Glomerular endothelial cell (primary cell): ENCODE measurements around the gene ZBED2. TPM values are rescaled to one million over a fixed set of nuclear protein-coding genes. Genes with fewer than 3 reads are reported as not detected.
"Not testable (repeated sequence)": the region's sequence is repeated elsewhere in the genome, so short reads cannot be mapped to it uniquely, and the experiment has no call there.

ENCODE experiments used
- DNase-seq: peaks from one replicate; pipeline ENCODE4 v3.0.0-alpha.2; 2011; ENCODE audit warnings: low read depth, low spot score; ENCODE audit errors: extremely low read depth
- total RNA-seq: library from RNA; depleted of rRNA; stranded (reverse); fragments of >200 nt; gene quantifications from 2 replicates; pipeline ENCODE4 v1.2.3, GENCODE V29; 2015

Gene ZBED2
- total RNA-seq, 1 donor from 2014 or later: 0.41 TPM

- DNase-seq: peak; percentile 34
Measured at GRCh38 chr3:111577798-111578685, 17.1 kb downstream of the ZBED2 start.

GRCh38 chr3:111577113-111577512 is 18.0 kb downstream of the ZBED2 start:
- no peak for DNase-seq

- DNase-seq: no peak
Measured at GRCh38 chr3:111571907-111572460, 23.2 kb downstream of the ZBED2 start.

DNA sequence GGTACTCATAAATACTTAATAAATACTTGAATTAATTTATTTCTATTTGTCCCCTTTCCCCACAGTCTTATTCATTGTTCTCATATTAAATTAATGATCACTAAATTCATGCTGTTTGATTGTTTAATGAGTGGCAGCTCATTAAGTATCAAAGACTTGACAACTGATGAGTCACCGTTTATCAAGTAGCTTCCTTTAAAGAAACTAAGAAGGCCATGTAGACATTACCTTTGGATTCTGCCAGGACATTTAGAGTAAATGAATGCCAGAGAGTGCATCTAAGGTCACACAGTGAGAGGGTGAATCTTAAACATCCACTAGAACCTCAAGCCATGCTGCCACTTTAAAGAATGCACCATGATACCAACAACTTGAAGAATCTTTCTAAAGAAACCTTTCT is 23.9 kb downstream of the ZBED2 start:
- no peak for DNase-seq

DNA sequence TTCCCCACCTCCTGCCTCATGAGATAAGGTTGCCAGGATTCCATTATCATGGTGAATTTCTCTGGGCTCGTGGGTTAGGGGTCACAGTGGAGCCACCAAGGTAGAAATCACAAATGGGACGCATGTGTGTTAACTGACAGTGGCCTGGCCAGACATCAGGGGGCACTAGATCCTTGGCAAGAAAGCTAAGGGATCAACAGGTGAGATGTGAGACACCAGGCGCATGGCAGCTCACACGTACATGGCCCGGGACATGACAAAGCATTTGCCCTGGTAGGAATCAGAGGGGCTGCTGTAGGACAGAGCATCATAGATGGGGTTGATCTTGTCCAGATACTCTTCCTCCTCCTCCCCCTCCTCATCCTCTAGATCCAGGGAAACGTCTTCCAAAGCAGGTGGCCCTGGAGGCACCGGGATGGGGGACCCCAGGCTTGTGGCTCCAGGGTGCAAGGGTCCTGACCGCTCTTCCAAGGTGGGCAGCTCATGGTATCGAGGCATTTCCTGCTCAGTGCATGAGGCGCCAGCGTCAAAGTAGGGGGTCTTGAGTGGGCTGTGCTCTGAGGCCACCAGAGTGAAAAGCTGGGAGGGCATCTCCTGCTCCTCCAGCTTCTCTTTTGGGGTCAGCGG is 24.6 kb downstream of the ZBED2 start:
- DNase-seq: no peak

DNA sequence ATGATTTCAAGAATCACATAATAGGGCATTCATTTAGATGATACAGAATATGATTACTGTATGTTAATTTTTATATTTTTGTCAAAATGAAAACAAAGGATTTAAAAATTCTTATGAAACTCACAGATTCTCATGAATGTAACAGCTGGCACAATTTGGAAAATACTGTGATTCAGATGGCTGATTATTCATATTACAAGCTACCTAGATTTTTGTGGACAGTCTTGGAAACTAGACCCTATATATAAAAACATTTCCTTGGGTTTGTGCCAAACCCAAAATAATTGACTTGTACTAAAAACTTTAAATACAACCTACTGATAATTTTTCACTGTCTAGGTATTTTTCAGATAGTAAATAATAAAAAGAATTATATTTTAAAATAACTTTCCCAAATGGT is 26.2 kb downstream of the ZBED2 start:
- DNase-seq: no peak

- no peak for DNase-seq
Measured at GRCh38 chr3:111568355-111568754, 26.8 kb downstream of the ZBED2 start.

DNA sequence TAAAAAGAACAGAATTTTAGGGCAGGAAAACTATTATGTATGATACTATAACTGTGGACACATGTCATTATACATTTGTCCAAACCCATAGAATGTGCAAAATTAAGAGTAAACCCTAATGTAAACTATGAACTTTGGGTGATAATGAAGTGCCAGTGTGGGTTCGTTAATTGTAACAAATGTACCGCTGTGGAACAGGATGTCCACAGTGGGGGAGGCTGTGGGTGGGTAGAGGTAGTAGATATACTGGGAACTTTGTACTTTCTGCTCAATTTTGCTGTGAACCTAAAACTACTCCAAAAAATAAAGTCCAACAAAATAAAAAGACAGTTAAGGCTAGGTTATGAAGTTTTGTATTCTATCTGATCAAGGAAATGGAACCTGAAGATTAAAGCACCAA is 28.3 kb downstream of the ZBED2 start:
- DNase-seq: no peak

DNA sequence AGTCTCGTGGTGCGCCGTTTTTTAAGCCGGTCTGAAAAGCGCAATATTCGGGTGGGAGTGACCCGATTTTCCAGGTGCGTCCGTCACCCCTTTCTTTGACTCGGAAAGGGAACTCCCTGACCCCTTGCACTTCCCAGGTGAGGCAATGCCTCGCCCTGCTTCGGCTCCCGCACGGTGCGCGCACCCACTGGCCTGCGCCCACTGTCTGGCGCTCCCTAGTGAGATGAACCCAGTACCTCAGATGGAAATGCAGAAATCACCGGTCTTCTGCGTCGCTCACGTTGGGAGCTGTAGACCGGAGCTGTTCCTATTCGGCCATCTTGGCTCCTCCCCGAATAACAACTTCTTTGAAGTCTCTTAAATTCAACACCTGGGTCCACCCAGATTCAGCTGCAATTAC is 33.2 kb downstream of the ZBED2 start:
- not testable (repeated sequence) for DNase-seq

GRCh38 chr3:111548756-111549155 is 46.4 kb downstream of the ZBED2 start:
- DNase-seq: no peak

DNA sequence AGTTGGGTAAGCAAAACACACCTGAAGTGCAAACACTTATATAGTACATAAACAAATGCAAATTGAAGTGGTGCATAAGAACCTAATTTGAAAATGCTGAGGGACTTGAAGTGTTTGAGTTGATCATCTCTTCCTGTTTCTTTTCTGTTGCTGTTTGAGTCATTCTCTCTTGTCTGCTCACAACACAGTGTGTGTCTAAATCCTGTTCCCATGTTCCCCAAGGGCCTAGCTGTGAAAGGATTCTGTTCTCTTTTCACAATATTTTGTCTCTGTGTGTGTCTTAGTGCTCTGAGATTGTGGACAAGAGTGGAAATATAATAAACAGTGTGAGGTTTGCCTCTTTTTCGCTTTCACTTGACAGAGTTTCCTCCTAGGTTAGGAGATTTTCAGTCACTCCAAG is 47.1 kb downstream of the ZBED2 start:
- no peak for DNase-seq

DNA sequence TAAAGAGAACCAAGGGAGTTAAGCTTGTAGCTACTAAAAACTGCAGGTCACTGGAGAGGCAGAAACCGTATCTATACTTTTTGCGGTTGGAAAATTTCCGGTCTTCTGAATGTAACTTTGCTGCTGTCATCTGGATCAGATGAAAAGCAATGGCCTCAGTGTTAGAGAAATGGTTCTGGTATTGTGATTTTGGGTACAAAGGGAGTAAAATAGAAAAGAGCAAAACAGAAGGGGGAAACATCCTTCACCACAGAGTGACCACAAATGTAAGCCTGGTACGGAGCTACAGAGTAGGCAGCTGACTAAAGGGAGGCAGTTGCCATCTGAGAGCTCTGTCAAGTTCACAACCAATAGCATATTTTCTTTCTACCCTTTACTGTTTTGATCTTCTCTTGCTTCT is 47.5 kb downstream of the ZBED2 start:
- no peak for DNase-seq

- no peak for DNase-seq
Measured at GRCh38 chr3:111545349-111545748, 49.8 kb downstream of the ZBED2 start.

Other genes with a start within 250 kb of the ZBED2 start
- gene CD96, start 53.1 kb downstream of the ZBED2 start, total RNA-seq: not detected in 2 replicates
- 1.2 and 2.0 TPM in 2 replicates for gene PLCXD2, start 79.3 kb upstream of the ZBED2 start, total RNA-seq